D341Med (cell line): Measurements from ENCODE around the gene TTLL11.

ENCODE experiments used
- DNase-seq: peaks from one replicate; pipeline ENCODE4 v3.0.0; 2012; ENCODE audit warnings: low spot score

TTLL11 gene

GRCh38 chr9:121852651-121853616 lies 240.2 kb downstream of the TTLL11 start:
- no peak for DNase-seq

- no peak for DNase-seq
Observed at GRCh38 chr9:121852241-121852640, 240.9 kb downstream of the TTLL11 start.

- no peak for DNase-seq
Observed at GRCh38 chr9:121851641-121852091, 241.4 kb downstream of the TTLL11 start.

- no peak for DNase-seq
Observed at GRCh38 chr9:121850366-121850765, 242.7 kb downstream of the TTLL11 start.

- no peak for DNase-seq
Observed at GRCh38 chr9:121849554-121849953, 243.6 kb downstream of the TTLL11 start.

GRCh38 chr9:121844562-121844961 lies 248.5 kb downstream of the TTLL11 start:
- DNase-seq, result no peak

- no peak for DNase-seq
Observed at GRCh38 chr9:121844098-121844497, 249.0 kb downstream of the TTLL11 start.

- DNase-seq, result no peak
Observed at GRCh38 chr9:121842612-121842978, 250.5 kb downstream of the TTLL11 start.

- no peak for DNase-seq
Observed at GRCh38 chr9:121841771-121842611, 251.1 kb downstream of the TTLL11 start.

- DNase-seq, result no peak
Observed at GRCh38 chr9:121840838-121841760, 252.0 kb downstream of the TTLL11 start.

GRCh38 chr9:121839726-121840500 lies 253.2 kb downstream of the TTLL11 start:
- DNase-seq, result no peak

GRCh38 chr9:121838746-121839669 lies 254.1 kb downstream of the TTLL11 start:
- no peak for DNase-seq

GRCh38 chr9:121837113-121837961 lies 255.8 kb downstream of the TTLL11 start:
- peak; percentile 20 for DNase-seq

- peak; percentile 7 for DNase-seq
Observed at GRCh38 chr9:121836366-121836885, 256.7 kb downstream of the TTLL11 start.

GRCh38 chr9:121835587-121836365 lies 257.3 kb downstream of the TTLL11 start:
- DNase-seq, result no peak

GRCh38 chr9:121833061-121833460 lies 260.0 kb downstream of the TTLL11 start:
- no peak for DNase-seq

GRCh38 chr9:121831869-121832268 lies 261.2 kb downstream of the TTLL11 start:
- DNase-seq, result no peak
